CD14-positive monocyte (primary cell): ENCODE data around the gene BHLHE23. TPM values are rescaled to one million over a fixed set of nuclear protein-coding genes. Genes with fewer than 3 reads are reported as not detected.

ENCODE experiments used
- DNase-seq, 3 donors: peaks; one replicate each; pipeline ENCODE4 v3.0.0-alpha.2; 2011 to 2022
- H2AFZ ChIP-seq: 2 replicates; pipeline ENCODE4 v1.6.0; 2012; ENCODE audit warnings: mild to moderate bottlenecking, low read depth, low read length, inconsistent platforms; ENCODE audit not compliant: insufficient read depth, poor library complexity, severe bottlenecking
- H3K27ac ChIP-seq, 2 donors: 1 replicate in 1 of 2; 2 replicates in 1 of 2; pipeline ENCODE4 v1.5.1; 2012 to 2013; ENCODE audit warnings: low read length in 2 of 2, control low read depth in 1 of 2, inconsistent platforms in 1 of 2, low read depth in 1 of 2, mild to moderate bottlenecking in 1 of 2
- H3K27me3 ChIP-seq, 2 donors: one replicate each; pipeline versions ENCODE4 v1.6.0 to v1.6.1; 2011 to 2013; ENCODE audit warnings: low read length in 2 of 2; ENCODE audit not compliant: control insufficient read depth in 2 of 2, insufficient read depth in 2 of 2
- H3K36me3 ChIP-seq, 2 donors: replicated peaks in 1 of 2; 1 replicate in 1 of 2; 2 replicates in 1 of 2; pipeline versions ENCODE4 v1.5.1 to v1.6.1; 2012 to 2013; ENCODE audit warnings: low read length in 2 of 2, control low read depth in 1 of 2, inconsistent platforms in 1 of 2, mild to moderate bottlenecking in 1 of 2; ENCODE audit not compliant: insufficient read depth in 2 of 2, control insufficient read depth in 1 of 2
- H3K4me1 ChIP-seq, 2 donors: 1 replicate in 1 of 2; 2 replicates in 1 of 2; pipeline versions ENCODE4 v1.5.1 to v1.6.1; 2012 to 2013; ENCODE audit warnings: low read length in 2 of 2, control low read depth in 1 of 2, inconsistent platforms in 1 of 2, mild to moderate bottlenecking in 1 of 2, moderate library complexity in 1 of 2; ENCODE audit not compliant: insufficient read depth in 2 of 2, control insufficient read depth in 1 of 2
- H3K4me2 ChIP-seq: replicated peaks from 2 replicates; pipeline ENCODE3; 2012; ENCODE audit warnings: low read length, moderate library complexity, mild to moderate bottlenecking; ENCODE audit not compliant: poor library complexity, severe bottlenecking; ENCODE audit errors: extremely low read depth
- H3K4me3 ChIP-seq, 3 experiments: fragments of 200-600 bp in 1 of 3; sonication (generic) in 1 of 3; replicated peaks in 1 of 3; 1 replicate in 2 of 3; 2 replicates in 1 of 3; pipeline ENCODE4 v1.5.1; 2011 to 2013; ENCODE audit warnings: low read length in 3 of 3, mild to moderate bottlenecking in 3 of 3, control low read depth in 2 of 3, low read depth in 2 of 3, inconsistent platforms in 1 of 3, moderate library complexity in 1 of 3
- H3K79me2 ChIP-seq: 2 replicates; pipeline ENCODE4 v1.6.0; 2012; ENCODE audit warnings: mild to moderate bottlenecking, control low read depth, inconsistent platforms, low read length, moderate library complexity; ENCODE audit not compliant: insufficient read depth
- H3K9ac ChIP-seq: 2 replicates; pipeline ENCODE4 v1.6.0; 2017; ENCODE audit warnings: low read length, mild to moderate bottlenecking; ENCODE audit not compliant: insufficient read depth, poor library complexity, severe bottlenecking
- H3K9me3 ChIP-seq, 2 donors: replicated peaks in 1 of 2; 1 replicate in 1 of 2; 2 replicates in 1 of 2; pipeline versions ENCODE4 v1.5.1 to v1.6.1; 2012 to 2013; ENCODE audit warnings: low read length in 2 of 2, control low read depth in 1 of 2; ENCODE audit not compliant: control insufficient read depth in 1 of 2, insufficient read depth in 1 of 2
- H4K20me1 ChIP-seq: 2 replicates; pipeline ENCODE4 v1.6.0; 2012; ENCODE audit warnings: mild to moderate bottlenecking, low read length, control low read depth, moderate library complexity; ENCODE audit not compliant: insufficient read depth
- H3K27ac Mint-ChIP-seq, 7 donors: one replicate each; pipeline ENCODE4 v1.8.0; 2020; ENCODE audit warnings: mild to moderate bottlenecking in 7 of 7, mixed read lengths in 7 of 7, moderate library complexity in 6 of 7, inconsistent platforms in 2 of 7
- H3K27me3 Mint-ChIP-seq, 3 donors: one replicate each; pipeline ENCODE4 v1.8.0; 2021 to 2022; ENCODE audit warnings: low read depth in 3 of 3, mild to moderate bottlenecking in 3 of 3, mixed read lengths in 3 of 3, moderate library complexity in 3 of 3, inconsistent platforms in 1 of 3
- H3K36me3 Mint-ChIP-seq, 2 donors: one replicate each; pipeline ENCODE4 v1.8.0; 2020; ENCODE audit warnings: mixed read lengths in 2 of 2, inconsistent platforms in 1 of 2, mild to moderate bottlenecking in 1 of 2
- H3K4me1 Mint-ChIP-seq: one replicate; pipeline ENCODE4 v1.8.0; 2020; ENCODE audit warnings: mild to moderate bottlenecking, mixed read lengths
- H3K4me3 Mint-ChIP-seq, 2 donors: one replicate each; pipeline ENCODE4 v1.8.0; 2020; ENCODE audit warnings: mild to moderate bottlenecking in 2 of 2, mixed read lengths in 2 of 2, moderate library complexity in 1 of 2
- H3K9me3 Mint-ChIP-seq, 7 donors: one replicate each; pipeline ENCODE4 v1.8.0; 2020 to 2022; ENCODE audit warnings: mixed read lengths in 7 of 7, mild to moderate bottlenecking in 6 of 7, moderate library complexity in 6 of 7, inconsistent platforms in 2 of 7
- CTCF ChIP-seq: fragments of 200-600 bp; IDR thresholded peaks from one replicate; pipeline ENCODE4 v1.8.0; 2022; ENCODE audit warnings: antibody characterized with exemption, mild to moderate bottlenecking
- WGBS: methylation state at CpG from one replicate; pipeline ENCODE4 v1.1.5; 2013; ENCODE audit warnings: missing lambda C conversion rate; ENCODE audit not compliant: insufficient coverage; 5-methylcytosine and 5-hydroxymethylcytosine counted together
- intact Hi-C, 2 donors: fragments of 100-400 bp; cut with micrococcal nuclease; formaldehyde crosslinking; loops; one replicate each; pipeline versions ENCODE4 v1.15.0 to v1.15.1; 2023
- polyA plus RNA-seq, 3 donors: library from polyadenylated mRNA; depleted of rRNA in 1 of 3; unstranded in 2 of 3; stranded (reverse) in 1 of 3; fragments of 300-500 nt in 2 of 3; fragments of >200 nt in 1 of 3; fragmentation: Illumina TruSeq in 2 of 3; gene quantifications; 1 replicate in 2 of 3; 2 replicates in 1 of 3; pipeline ENCODE4 v1.2.3, GENCODE V29; 2012 to 2021

Gene BHLHE23
- polyA plus RNA-seq, 3 donors: not detected

- TF ChIP-seq CTCF: no peak
- H2AFZ ChIP-seq: no peak overlapping the region
- H4K20me1 ChIP-seq: no peaks in the 10 kb centered on the region
- H3K9me3 Mint-ChIP-seq: peaks cover 0 to 20% (median 9%) of the 10 kb centered on the region in 7 donors
- H3K4me1 Mint-ChIP-seq: peaks cover 28% of the 10 kb centered on the region
- intact Hi-C loops: no loop called here
- no peak overlapping the region for H3K27ac ChIP-seq
- H3K9ac ChIP-seq: no peak overlapping the region
- H3K4me2 ChIP-seq: no peak overlapping the region
- peaks cover 80 to 98% (median 95%) of the 10 kb centered on the region in 3 donors for H3K27me3 Mint-ChIP-seq
- DNase-seq: no peak
- peak overlapping the region in 1 of 2 donors; percentile 48 for H3K4me3 Mint-ChIP-seq
- no peaks in the 10 kb centered on the region for H3K36me3 ChIP-seq
- no peak overlapping the region for H3K4me3 ChIP-seq
- H3K9me3 ChIP-seq: peaks cover 3 to 4% of the 10 kb centered on the region in 2 donors
- 91% methylated on average over 7 of the region's 9 CpGs for WGBS
- H3K36me3 Mint-ChIP-seq: no peaks in the 10 kb centered on the region
- peaks cover 33 to 88% of the 10 kb centered on the region in 2 donors for H3K27me3 ChIP-seq
- H3K27ac Mint-ChIP-seq: no peak overlapping the region
- H3K4me1 ChIP-seq: peaks cover 25 to 29% of the 10 kb centered on the region in 2 donors
- H3K79me2 ChIP-seq: no peaks in the 10 kb centered on the region
These were observed 30.8 kb downstream of the BHLHE23 start for GRCh38 chr20:62975812-62976508.

GRCh38 chr20:62975251-62975760 is 31.5 kb downstream of the BHLHE23 start:
- H4K20me1 ChIP-seq: no peaks in the 10 kb centered on the region
- no peak overlapping the region for H2AFZ ChIP-seq
- no peak overlapping the region for H3K4me3 ChIP-seq
- Mint-ChIP-seq H3K27ac (no peak overlapping the region), H3K27me3 (peaks cover 79 to 97% (median 94%) of the 10 kb centered on the region in 3 donors), H3K4me1 (peaks cover 24% of the 10 kb centered on the region), H3K4me3 (no peak overlapping the region), H3K36me3 (no peaks in the 10 kb centered on the region), H3K9me3 (peaks cover 0 to 20% (median 9%) of the 10 kb centered on the region in 7 donors)
- no peak for DNase-seq
- 87% methylated on average over 10 of the region's 10 CpGs for WGBS
- no peak overlapping the region for H3K4me2 ChIP-seq
- H3K27ac ChIP-seq: no peak overlapping the region
- H3K27me3 ChIP-seq: peaks cover 27 to 88% of the 10 kb centered on the region in 2 donors
- peaks cover 2 to 3% of the 10 kb centered on the region in 2 donors for H3K9me3 ChIP-seq
- no peak overlapping the region for H3K9ac ChIP-seq
- peaks cover 22 to 25% of the 10 kb centered on the region in 2 donors for H3K4me1 ChIP-seq
- intact Hi-C loops: no loop called here
- no peaks in the 10 kb centered on the region for H3K79me2 ChIP-seq
- TF ChIP-seq CTCF: no peak
- no peaks in the 10 kb centered on the region for H3K36me3 ChIP-seq
